Small intestine (tissue), 7 donors: Measurements from ENCODE around the gene M1AP. TPM values are rescaled to one million over a fixed set of nuclear protein-coding genes. Genes with fewer than 3 reads are reported as not detected.

Experiments
- DNase-seq, 2 donors: peaks; one replicate each; pipeline versions ENCODE4 v3.0.0 to v3.0.0-alpha.2; 2013
- FAIRE-seq: peaks from 2 replicates; lab custom pipeline; 2012; peaks lifted over from hg19 to GRCh38; lab: Jason Lieb, UNC
- H3K27ac ChIP-seq, 3 donors: one replicate each; pipeline ENCODE4 v1.5.1; 2013; ENCODE audit warnings: low read length in 2 of 3, mild to moderate bottlenecking in 2 of 3, control low read depth in 1 of 3, inconsistent platforms in 1 of 3, low read depth in 1 of 3, moderate library complexity in 1 of 3
- H3K27me3 ChIP-seq, 3 donors: one replicate each; pipeline ENCODE4 v1.6.1; 2013; ENCODE audit warnings: low read length in 3 of 3, inconsistent platforms in 1 of 3; ENCODE audit not compliant: control insufficient read depth in 3 of 3, insufficient read depth in 3 of 3
- H3K36me3 ChIP-seq, 3 donors: one replicate each; pipeline ENCODE4 v1.6.1; 2013; ENCODE audit warnings: low read length in 3 of 3, inconsistent platforms in 1 of 3, low read depth in 1 of 3, mild to moderate bottlenecking in 1 of 3, moderate library complexity in 1 of 3; ENCODE audit not compliant: control insufficient read depth in 3 of 3, insufficient read depth in 2 of 3
- H3K4me1 ChIP-seq, 3 donors: one replicate each; pipeline ENCODE4 v1.6.1; 2013; ENCODE audit warnings: low read length in 2 of 3, inconsistent platforms in 1 of 3, low read depth in 1 of 3, mild to moderate bottlenecking in 1 of 3, moderate library complexity in 1 of 3; ENCODE audit not compliant: control insufficient read depth in 3 of 3, insufficient read depth in 2 of 3
- H3K4me3 ChIP-seq, 3 donors: one replicate each; pipeline ENCODE4 v1.5.1; 2013; ENCODE audit warnings: low read length in 3 of 3, control low read depth in 1 of 3, inconsistent platforms in 1 of 3, low read depth in 1 of 3, mild to moderate bottlenecking in 1 of 3, moderate library complexity in 1 of 3
- H3K9me3 ChIP-seq, 2 donors: one replicate each; pipeline ENCODE4 v1.6.1; 2013; ENCODE audit warnings: low read depth in 1 of 2, low read length in 1 of 2; ENCODE audit not compliant: control insufficient read depth in 2 of 2, insufficient read depth in 1 of 2
- WGBS, 3 donors: extraction: QIAGEN DNeasy Blood & Tissue Kit; methylation state at CpG; one replicate each; pipeline ENCODE4 v1.1.7; 2013; 5-methylcytosine and 5-hydroxymethylcytosine counted together
- polyA plus RNA-seq, 4 donors: library from polyadenylated mRNA; stranded (reverse) in 3 of 4; unstranded in 1 of 4; fragments of 200-250 nt in 3 of 4; fragments of 120-200 nt in 1 of 4; gene quantifications; one replicate each; pipeline versions ENCODE4 v1.2.1 to v1.2.3, GENCODE V29; 2013
- donor health status: healthy with polysubstance abuse.
- donor health status: control.
- donor health status: control.
- donor health status: Bipolar disorder and iron deficiency.
- donor health status: healthy.

Gene M1AP
- polyA plus RNA-seq, 4 donors = 0.12 to 0.13 TPM; not detected in 2

DNA sequence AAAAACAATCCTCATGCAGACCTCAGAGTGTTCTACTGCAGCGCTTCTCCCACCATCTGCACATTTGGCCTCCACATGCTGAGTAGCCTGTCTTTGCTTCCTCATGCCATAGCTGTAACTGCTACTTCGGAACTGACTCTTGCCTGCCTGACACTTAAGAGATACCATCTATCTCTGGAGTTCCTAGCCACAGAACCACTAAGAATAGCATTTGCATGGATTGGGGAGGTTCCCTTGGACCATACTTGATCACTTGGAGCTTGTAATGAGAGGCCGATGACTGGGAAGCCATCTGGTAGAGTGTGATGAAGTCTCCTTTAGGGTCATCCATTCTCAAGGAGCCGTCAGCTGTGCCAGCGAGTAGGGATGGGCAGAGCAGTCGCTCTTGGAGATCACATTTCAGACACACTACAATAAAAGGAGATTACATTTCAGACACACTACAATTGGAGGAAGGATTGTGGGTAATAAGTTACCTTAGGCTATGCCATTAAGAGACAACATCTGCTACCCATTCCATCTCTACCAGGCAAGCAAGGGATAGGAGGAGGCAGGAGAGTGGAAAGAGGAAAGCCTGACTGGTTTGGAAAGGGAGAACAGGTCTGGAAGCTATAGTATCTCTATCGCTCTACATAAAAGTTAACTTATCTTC lies 71.8 kb downstream of the M1AP start:
- Histone ChIP-seq H3K9me3 (no peaks in the 10 kb centered on the region), H3K36me3 (no peaks in the 10 kb centered on the region), H3K27ac (peak overlapping the region in 1 of 3 donors; percentile 52), H3K27me3 (peaks cover 0 to 8% (median 0%) of the 10 kb centered on the region in 3 donors), H3K4me3 (no peak overlapping the region), H3K4me1 (no peaks in the 10 kb centered on the region)
- WGBS, 3 donors = 83 to 90% (median 88%) methylated on average over 7 of the region's 7 CpGs
- no peak for DNase-seq
- no peak for FAIRE-seq

DNA sequence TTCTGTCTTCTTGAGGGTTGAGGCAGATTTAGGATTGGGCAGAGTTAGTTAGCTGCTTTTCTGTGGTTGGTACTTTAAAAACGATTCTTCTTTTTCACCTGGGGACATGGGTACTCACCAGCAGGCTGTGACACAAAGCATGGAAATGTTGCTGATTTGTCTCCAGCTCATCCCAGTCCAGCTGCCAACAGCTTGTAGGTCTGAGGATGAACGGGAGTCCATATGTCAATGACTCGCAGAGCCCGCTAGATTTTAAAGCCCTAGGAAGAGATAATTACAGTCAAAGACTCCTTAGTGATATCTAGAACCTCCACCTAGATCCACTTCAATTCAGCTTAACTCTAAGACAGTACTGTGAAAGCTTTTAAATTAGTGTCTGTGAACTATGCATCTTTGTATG lies 72.8 kb downstream of the M1AP start:
- DNase-seq (no peak), FAIRE-seq (no peak)
- Histone ChIP-seq H3K27ac (no peak overlapping the region), H3K27me3 (peaks cover 0 to 8% (median 0%) of the 10 kb centered on the region in 3 donors), H3K4me1 (no peaks in the 10 kb centered on the region), H3K9me3 (no peaks in the 10 kb centered on the region), H3K36me3 (no peaks in the 10 kb centered on the region), H3K4me3 (no peak overlapping the region)
- WGBS, 3 donors = 77 to 89% (median 82%) methylated on average over 4 of the region's 4 CpGs

DNA sequence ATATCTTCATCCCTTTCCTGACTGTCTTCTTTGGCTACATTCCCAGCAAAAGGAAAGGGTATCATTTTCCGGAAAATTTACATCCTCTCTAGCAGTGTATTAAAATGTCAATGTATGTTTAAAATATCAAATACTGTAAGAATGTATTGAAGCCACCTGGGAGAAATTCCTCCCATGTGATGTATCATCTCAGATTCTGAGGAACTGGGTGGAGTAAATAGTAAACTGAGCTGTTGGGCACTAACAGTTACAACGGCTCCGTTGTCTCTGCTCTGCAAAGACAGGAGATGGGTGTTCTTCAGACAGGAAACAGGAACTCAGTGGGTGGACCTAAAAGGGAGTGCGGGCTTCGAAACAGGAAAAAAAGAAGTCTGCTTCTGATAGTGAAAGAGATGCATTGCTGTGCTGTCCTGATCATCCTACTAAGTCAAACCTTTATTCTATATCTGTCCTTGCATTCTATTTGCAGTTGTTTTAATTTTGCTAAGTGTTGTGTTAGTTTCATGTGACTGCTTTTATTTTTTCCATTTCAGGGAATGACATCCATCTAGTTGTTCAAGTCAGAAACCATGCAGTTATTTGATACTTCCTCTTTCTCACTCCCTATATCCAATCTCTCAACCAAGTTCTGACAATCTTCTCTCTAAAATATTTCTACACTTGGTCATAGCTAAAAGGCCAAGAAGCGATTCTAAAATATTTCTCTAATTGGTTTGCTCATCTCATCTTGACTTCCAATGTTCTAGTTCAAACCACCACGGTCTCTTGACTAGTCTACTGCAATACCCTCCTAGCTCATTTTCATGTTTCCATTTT lies 74.2 kb downstream of the M1AP start:
- no peak for DNase-seq
- 44 to 66% (median 60%) methylated on average over 7 of the region's 7 CpGs for WGBS, 3 donors
- Histone ChIP-seq H3K4me1 (no peaks in the 10 kb centered on the region), H3K9me3 (no peaks in the 10 kb centered on the region), H3K36me3 (no peaks in the 10 kb centered on the region), H3K27me3 (peaks cover 0 to 8% (median 0%) of the 10 kb centered on the region in 3 donors), H3K27ac (no peak overlapping the region), H3K4me3 (no peak overlapping the region)
- FAIRE-seq = no peak

DNA sequence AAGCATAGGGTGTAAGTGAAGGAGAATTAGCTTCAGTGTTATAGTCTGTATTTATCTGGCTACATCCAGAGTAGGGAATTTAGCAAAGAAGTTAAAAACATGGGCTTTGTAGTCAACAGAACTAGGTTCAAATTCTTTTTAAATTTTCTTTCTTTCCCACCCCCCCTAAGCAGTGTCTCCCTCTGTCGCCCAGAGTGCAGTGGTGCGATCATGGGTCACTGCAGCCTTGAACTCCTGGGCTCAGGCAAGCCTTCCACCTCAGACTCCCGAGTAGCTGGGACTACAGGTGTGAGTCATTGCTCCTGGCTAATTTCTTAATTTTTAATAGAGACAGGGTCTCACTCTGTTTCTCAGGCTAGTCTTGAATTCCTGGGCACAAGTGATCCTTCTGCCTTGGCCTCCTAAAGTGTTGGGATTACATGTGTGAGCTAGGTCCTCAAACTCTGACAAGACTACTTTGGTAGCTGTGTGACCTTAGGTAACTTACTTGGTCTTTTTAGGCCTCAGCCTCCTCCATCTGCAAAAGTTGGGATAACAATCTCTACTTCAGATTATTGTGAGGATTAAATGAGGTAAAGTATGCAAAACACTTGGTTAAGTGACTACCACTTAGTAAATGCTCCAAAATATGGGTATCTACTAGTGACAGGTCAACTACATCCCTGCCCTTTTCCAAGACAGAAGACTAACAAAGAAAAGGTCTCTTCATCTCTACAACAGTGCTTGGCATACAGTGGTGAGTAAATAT lies 75.8 kb downstream of the M1AP start:
- no peaks in the 10 kb centered on the region for H3K9me3 ChIP-seq
- H3K36me3 ChIP-seq = no peaks in the 10 kb centered on the region
- H3K27me3 ChIP-seq = peaks cover 0 to 17% (median 0%) of the 10 kb centered on the region in 3 donors
- DNase-seq (no peak), FAIRE-seq (no peak)
- H3K27ac ChIP-seq = no peak overlapping the region
- 66 to 75% (median 70%) methylated on average over 3 of the region's 3 CpGs for WGBS, 3 donors
- H3K4me3 ChIP-seq = no peak overlapping the region
- no peaks in the 10 kb centered on the region for H3K4me1 ChIP-seq

DNA sequence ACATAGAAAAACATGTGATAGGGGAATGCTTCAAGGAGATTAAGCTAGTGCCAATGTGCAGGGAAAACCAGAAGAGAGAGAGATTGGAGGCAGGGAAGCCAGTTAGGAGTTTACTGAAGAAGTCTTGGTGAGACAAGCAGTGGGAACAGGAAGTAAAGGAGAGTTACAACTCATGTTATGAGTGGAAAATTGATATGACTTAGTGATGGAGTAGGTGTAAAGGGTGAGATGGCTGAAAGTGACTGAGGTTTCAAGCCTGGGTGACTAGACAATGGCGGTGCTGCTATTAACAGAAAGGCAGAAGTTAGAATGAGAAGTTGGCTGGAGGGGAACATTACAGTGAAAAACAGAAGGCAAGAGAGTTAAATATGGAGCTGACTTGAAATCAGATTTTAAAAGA lies 77.1 kb downstream of the M1AP start:
- WGBS, 3 donors = 72 to 84% (median 75%) methylated on average over 1 of the region's 1 CpG
- H3K36me3 ChIP-seq = no peaks in the 10 kb centered on the region
- H3K9me3 ChIP-seq = no peaks in the 10 kb centered on the region
- no peak for DNase-seq
- FAIRE-seq = no peak
- no peak overlapping the region for H3K27ac ChIP-seq
- no peaks in the 10 kb centered on the region for H3K4me1 ChIP-seq
- no peak overlapping the region for H3K4me3 ChIP-seq
- peaks cover 0 to 19% (median 0%) of the 10 kb centered on the region in 3 donors for H3K27me3 ChIP-seq

DNA sequence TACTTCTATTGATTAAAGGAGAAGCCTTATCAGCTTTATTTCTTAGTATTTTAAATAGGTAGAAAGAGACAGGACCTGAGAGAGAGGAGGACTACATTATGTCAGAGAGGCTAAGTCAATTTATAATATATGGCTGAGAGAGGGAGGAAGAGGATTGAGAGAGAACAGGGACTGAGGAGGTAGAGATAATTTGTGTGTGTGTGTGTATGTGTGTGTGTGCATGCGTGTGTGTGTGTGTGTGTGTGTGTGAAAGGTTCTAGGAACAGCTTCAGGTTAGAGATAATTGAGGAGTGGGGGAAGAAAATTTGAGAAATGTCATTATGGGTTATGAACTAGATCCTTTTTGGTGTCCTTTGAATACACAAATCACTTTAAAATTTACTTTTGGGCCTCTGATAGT lies 78.4 kb downstream of the M1AP start:
- H3K4me3 ChIP-seq = no peak overlapping the region
- no peak for FAIRE-seq
- no peaks in the 10 kb centered on the region for H3K36me3 ChIP-seq
- 91 to 95% (median 92%) methylated on average over 1 of the region's 1 CpG for WGBS, 3 donors
- no peak overlapping the region for H3K27ac ChIP-seq
- peaks cover 0 to 11% (median 0%) of the 10 kb centered on the region in 3 donors for H3K27me3 ChIP-seq
- no peaks in the 10 kb centered on the region for H3K9me3 ChIP-seq
- H3K4me1 ChIP-seq = no peaks in the 10 kb centered on the region
- DNase-seq = no peak

DNA sequence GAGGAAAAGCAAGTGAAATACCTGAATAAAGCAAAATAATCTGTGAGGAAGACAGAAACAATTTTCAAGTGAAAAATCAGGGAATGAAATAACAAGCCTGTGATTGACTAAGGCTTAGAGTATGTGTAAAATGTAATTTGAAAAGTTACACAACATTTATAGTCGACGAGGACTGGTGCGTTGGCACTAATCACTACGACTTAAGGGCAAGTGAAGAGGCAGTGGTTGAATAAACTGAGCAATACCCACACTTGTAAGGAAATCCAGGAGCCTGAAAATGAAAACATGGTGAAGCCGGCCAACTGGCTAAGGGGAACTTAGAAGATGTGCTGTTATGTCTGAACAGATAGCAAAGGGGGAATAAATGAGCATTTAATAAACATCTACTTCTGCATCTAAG lies 80.2 kb downstream of the M1AP start:
- no peaks in the 10 kb centered on the region for H3K4me1 ChIP-seq
- peaks cover 0 to 19% (median 0%) of the 10 kb centered on the region in 3 donors for H3K27me3 ChIP-seq
- 84 to 92% (median 88%) methylated on average over 5 of the region's 5 CpGs for WGBS, 3 donors
- no peak for FAIRE-seq
- no peaks in the 10 kb centered on the region for H3K9me3 ChIP-seq
- H3K36me3 ChIP-seq = no peaks in the 10 kb centered on the region
- no peak for DNase-seq
- no peak overlapping the region for H3K4me3 ChIP-seq
- H3K27ac ChIP-seq = no peak overlapping the region

DNA sequence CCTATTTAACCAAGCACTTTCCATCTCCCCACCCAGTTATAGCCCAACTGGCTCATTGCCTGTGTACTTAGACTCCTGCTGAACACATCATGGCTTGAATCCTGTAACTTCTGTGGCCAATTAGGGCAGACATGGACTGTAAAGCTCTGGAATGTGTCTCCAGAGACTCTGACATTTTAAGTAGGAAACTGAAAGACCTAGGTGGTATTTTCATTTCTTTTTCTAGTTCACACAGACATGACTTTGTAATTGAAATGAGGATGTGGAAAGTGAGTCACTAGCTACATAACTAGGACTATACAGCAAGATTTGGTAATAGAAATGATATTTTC lies 81.4 kb downstream of the M1AP start:
- Histone ChIP-seq H3K9me3 (no peaks in the 10 kb centered on the region), H3K4me1 (no peaks in the 10 kb centered on the region), H3K27ac (no peak overlapping the region), H3K4me3 (no peak overlapping the region), H3K36me3 (no peaks in the 10 kb centered on the region), H3K27me3 (peaks cover 0 to 26% (median 0%) of the 10 kb centered on the region in 3 donors)
- DNase-seq = no peak
- FAIRE-seq = no peak
